Iris pigment epithelial cell (primary cell): ENCODE data around the gene TNC.
A peak's percentile ranks its signal among the peaks of the same experiment; 100 is the strongest.

Source experiments
- DNase-seq: peaks from one replicate; pipeline ENCODE4 v3.0.0-alpha.2; 2011; ENCODE audit warnings: low read depth

Gene TNC

DNA sequence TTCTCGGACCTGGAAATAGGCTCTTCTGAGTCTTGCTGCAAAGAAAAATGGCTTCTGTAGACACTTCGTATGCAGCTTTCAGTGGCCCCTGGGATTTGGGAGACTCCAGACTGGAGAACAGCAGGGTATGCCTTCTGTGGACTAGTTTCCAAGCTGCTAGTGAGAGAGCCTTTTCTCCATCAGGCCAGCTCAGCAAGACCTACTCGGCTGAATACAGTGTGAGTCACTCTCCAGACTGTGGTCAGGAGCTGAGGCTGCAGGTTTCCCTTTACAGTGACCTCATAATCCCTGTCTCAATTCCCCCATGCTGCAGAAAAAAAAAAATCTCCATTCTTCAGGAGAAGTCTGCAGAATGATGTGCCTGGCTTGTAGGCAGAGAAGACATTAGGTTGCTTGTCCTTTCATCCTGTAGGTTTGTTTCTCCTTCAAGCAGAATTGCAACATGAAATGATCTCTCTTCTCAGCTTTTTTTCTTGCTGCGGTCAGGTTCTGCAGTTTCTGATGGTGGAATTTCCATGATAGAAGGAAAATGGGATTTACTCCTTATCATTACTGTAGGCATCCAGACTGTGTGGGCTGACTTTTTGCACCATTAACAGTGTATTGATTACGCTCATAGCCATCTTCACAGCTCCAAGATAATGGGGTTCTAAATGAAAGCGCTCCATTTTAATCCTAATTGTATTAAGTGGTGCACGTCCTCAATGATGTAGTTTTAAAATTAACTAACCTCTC is 109.3 kb downstream of the TNC start:
- DNase-seq = peak; percentile 94

DNA sequence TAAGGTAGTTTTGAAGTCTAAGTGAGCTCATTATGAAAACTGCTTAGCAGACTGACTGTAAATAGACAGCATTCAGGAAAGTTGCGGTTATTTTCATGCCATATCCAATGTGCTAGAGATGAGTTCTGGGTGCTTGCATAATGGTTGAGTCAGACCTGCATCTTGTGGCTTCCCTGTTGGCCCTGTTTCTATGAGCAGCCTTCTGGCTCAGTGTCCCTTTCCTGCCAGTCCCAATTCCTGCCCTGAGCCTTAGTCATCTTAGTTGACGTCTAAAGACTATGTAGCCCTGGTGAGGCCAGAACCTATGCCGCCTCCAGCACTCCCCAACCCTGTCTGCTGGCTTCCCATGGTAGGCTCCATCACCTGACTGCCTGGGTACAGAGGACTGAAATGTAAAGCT is 111.3 kb downstream of the TNC start:
- peak; percentile 84 for DNase-seq

DNA sequence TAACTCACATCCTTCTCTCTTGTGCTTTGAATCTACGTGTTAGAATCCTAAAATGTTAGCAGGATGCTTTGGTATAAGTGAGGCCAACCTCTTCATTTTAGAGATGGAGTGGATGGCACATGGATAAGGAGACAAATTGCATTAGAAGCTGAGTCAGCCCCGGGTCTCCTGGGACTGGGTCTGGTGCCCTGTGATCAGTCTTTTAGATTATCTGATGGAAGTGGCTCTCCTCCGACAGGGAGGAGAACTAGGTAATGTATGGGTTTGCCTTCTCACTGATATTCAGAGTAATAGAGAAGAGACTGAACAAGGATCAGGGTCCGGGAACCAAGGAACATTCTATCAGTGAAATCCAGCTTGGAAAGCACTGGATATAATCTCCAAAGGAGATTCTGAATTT is 112.6 kb downstream of the TNC start:
- DNase-seq = no peak

DNA sequence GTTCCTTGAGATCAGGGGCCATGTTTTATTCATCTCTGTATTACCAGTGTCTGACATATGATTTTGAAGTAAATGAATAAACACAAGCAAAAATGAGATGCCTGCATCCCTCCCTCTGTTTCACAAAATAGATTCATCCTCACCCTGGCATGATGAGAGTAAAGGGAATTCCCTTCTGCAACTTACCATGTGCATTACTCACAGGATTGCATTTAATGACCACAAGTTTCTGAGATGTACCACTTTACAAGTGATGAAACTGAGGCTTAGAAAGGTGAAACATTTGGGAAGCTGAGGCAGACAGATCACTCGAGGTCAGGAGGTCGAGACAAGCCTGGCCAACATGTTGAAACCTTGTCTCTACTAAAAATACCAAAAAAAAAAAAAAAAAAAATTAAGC is 113.4 kb downstream of the TNC start:
- peak; percentile 9 for DNase-seq

DNA sequence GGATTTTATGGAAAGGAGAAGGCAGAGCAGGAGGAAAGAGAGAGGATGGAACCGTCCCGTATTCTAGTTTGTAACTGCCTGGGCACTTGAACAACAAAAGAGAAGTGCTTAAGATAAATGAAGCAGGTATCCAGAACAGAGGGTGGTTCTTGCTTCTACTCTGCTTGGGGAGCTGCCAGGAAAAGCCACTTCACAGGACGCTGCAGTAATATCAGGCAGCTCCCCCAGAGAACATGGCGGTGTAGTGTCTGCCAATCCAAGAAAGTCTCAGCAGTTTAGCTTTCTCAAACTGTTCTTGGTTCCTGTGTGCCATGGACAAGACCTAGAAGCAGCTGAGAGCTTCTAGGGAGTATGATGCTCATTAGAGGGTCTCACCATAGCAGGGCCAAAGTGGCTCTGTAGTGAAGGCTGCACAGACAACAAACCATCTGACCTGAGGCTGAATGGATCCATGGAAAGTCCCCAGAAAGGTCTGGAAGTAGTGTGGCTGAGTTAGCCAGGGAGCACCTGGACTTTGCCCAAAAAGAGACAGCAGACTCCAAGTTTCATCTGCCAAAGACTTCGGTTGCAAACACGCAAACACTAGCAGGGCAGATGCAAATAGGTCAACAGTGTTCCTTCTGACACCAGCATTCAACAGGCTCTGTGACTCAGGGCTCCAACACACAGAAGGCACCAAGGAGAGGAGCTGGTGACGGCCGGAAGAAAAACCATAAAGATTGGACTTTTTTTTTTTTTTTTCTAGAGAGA is 115.4 kb downstream of the TNC start:
- DNase-seq = no peak

DNA sequence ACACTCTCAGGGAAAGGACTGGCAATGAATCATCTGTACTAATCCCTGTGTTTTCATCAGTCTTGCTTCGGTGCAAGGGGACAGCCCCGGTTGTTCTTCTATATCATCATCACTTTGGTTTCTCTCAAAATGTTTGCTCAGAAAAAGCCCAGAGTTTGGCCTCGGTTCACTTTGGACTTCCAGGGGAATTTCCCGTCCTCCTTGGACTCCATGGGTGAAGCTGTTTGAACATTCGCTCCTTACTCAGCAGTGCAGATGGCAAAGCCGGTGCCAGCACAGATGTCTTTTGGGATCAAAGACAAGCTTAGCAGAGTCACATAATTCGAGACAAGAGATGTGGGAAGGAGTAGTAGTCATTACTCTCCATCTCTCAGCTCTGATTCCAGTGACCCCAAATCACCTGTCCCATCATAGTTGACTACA is 117.7 kb downstream of the TNC start:
- DNase-seq = no peak

DNA sequence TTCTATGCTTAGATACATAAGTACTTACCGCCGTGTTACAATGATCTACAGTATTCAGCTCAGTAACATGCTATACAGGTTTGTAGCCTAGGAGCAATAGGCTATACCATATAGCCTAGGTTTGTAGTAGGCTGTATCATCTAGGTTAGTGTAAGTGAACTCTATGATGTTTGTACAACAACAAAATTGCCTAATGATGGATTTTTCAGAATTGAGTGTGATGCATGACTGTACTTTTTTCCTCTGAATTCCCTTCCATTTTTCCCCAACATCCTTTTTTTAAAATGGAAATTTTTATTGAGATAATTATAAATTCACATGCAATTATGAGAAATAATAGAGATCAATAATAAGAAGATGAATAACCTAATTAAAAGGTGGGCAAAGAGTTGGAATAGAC is 119.6 kb downstream of the TNC start:
- DNase-seq = no peak

DNA sequence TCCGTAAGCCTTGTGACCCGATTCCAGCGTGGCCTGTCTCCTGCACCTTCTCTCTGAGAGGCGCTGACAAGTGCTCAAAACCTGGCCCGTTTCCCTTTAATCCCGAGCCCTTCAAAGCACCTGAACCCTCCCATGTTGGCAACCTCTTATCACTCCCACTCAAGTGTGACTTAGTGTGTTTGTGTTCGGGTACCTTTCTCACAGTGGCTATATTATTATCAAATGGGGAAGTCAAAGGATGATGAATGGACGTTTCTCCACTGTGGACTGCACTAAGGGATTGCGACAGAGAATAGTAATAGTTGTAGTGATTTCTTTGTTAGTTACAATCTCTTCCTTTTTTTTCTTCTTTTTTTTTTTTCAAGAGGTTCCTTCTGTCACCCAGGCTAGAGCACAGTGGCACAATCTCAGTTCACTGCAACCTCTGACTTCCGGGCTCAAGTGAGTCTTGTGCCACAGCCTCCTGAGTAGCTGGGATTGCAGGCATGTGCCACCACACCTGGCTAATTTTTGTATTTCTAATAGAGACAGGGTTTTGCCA is 122.2 kb downstream of the TNC start:
- DNase-seq = no peak

DNA sequence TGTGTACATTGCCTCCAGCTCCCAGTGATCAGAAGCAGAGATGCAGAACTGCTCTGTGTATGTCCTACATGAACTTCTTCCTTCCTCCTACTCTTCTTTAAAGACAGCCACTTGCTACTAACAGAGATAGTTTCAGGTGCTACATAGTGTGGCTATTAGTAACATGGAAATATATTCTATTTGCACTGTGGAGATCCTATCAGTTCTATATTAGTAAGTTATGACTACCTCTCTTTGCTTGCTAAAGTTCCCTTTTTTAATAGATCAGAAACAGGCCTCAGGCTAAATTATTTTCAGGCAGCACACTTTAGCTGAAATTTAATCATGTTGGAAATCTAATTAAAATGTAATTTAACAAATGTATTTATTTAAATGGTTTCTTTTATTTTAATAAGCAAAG is 123.2 kb downstream of the TNC start:
- DNase-seq = no peak

DNA sequence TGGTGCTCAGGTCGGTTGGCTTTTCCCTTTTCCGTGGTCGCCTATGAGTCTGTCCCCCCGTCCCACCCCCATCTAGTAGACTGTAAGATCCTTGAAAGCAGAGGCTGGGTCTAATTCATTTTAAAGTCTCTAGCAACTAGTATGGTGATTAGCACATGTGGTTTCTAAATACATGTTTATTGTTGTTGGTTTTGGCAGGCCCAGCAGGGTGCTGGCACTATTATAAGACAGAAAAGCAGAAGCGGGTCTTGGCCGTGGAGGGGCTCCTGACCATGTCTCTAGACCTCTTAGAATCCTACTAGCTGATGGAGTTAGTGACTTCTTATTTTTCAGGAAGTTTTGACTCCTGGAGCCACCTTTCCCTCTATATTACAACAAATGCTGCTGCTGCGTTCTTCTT is 126.1 kb downstream of the TNC start:
- DNase-seq = no peak

DNA sequence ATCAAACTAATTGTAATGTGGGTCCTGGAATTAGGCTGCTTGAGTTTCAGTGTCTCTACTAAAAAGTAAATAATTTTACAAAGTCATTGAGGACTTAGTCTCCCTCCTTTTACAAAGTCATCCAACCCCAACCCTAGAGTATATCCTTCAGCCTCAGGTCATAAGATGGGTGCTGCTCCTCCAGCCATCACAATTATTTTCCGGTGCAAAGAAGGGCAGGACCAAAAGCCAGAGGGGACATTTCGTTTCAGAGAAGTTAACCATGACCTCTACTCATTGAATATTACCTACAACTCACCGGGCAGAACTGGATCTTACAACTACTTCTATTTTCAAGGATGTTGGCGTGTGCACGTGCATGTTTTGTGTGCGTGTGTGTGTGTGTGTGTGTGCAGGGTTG is 127.1 kb downstream of the TNC start:
- no peak for DNase-seq

DNA sequence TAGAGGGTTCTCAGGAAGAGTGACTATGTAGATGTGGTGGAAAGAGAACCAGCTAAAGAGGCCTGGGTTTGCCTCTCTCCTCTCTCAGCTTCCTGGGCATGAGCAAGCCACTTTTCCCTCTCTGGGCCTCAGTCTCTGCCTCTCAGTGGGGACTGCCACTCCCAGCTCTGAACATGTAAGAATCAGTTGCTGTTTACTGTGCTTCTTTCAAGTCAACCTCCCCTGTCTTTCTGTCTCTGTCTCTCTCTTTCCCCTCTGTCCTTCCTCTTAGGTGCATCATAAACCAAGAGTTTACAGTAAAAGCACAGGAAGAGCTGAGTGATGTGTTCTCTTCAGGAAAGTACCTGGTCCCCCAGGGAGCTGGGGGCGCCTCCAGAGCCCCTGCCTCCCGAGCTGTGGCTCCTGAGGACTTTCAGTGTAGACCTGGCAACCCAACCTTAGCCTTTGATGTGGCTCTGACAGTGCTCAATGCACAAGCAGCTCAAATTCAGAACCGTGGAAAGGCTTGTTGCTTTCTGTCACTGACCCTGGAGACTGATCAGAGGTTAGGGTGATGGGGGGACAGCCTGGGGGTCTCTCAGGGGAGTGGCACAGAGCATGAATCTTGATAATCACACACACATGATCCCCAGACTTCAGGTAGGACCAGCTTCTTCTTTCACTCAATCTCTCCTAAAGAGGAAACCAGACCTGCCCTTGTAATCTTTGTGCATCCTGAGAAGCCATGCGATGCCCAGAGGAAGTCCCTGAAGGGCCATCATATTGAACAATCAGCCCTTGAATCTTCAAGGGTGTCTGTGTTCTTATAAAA is 128.2 kb downstream of the TNC start:
- DNase-seq = no peak

DNA sequence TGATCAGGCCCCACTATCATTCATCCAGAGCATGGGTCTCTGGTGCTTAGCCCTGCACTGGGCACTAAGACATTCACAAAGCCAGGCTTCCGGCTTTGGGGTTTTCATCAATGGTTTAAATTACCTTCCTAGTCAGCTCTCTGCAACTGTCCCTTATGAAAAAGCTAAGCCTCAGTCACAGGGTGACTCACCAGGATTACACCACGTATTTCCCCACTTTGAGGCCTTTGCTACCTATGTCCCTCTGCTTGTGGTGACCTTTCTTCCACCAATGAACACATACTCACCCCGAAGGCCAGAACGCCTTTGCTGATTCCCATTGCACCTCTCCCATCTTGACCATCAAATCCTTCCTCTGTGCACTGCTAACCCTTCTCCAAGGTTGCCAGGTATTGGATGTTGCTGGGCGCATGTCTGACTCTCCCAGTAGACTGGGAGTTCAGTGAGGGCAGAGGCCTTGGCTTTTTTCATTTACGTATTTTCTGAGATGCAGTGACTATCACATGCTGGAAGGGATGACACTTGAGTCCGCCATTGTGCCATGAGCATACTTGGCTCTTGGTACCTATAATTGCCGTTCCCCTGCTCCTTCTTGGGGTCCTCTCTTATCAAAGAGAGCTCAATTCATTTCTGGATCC is 128.9 kb downstream of the TNC start:
- DNase-seq = peak; percentile 10

DNA sequence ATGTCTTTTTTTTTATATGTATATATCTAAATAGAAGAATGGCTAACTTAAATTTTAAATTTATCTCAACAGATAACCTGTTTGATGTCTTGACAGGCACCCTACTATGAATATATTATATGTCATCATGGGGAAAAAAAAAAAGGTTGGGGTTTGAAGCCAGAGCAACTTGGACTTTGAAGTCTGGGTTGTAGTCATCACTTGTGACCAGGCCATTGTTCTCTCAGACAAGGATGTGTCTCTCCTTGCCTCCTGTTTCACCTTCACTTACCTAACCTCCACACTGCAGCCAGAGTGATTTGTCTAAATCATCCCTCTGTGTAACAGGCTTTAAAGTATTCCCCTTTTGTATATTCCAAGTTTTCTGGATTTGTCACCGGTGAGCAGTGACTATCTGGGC is 130.8 kb downstream of the TNC start:
- no peak for DNase-seq

DNA sequence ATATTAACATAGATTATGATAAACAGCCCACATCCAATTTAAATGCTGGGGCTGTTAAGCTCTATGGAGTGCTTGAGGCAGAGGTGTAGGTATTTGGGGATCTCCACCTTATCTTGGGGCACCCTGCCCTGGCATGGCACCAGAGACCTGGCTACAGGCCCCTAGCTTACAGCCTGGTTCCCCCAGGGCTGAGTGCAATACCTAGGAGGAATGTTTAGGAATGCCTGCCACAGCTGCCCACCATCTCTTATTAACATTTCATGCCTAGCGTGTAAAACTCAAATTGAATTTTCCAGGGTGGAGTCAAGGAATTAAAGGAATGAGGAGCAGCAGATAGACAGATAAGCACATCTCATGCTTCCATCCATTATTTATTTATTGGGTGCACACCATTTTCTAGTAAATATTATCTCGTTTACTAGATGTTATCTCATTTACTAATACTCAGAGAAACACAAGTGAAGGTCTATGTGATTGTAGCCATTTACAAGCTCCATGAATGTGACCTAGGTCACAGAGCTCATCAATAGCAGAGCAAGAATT is 131.9 kb downstream of the TNC start:
- DNase-seq = no peak

DNA sequence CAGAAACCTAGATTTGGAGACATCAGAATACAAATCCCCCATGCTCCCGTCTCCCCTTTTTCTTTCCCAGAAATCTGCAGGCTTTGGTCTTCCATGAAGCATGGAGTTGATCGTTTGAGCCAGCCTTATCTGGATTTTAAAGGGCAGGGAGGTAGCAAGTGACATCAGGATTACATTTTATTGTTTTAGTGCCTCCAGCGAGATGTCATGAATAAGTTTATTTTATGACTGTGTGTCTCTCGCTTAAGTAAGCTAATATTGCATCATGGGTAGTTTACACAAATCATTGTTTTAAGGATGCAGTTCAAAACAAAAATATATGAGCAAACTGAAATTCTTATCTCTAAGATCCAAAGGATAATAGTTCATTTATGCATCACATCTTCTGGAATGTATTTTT is 136.9 kb downstream of the TNC start:
- DNase-seq = no peak

DNA sequence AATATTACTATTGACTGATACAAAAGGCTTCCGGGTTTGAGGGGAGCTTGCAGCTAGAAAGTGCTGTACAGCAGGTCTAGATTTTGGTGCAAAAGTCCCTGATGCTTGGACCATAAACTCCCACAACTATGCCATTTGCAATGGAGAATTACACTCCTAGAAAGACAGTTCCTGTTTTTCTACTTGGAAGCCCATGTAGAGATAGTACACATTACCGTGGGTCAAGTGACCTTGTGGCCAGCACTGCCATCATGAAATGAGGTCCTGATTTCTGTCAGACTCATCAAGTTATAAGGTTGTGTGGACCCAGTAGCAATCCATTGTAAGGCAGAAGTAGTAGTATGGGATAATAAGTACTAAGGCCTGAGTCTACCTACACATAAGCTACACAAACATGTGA is 144.7 kb downstream of the TNC start:
- no peak for DNase-seq

DNA sequence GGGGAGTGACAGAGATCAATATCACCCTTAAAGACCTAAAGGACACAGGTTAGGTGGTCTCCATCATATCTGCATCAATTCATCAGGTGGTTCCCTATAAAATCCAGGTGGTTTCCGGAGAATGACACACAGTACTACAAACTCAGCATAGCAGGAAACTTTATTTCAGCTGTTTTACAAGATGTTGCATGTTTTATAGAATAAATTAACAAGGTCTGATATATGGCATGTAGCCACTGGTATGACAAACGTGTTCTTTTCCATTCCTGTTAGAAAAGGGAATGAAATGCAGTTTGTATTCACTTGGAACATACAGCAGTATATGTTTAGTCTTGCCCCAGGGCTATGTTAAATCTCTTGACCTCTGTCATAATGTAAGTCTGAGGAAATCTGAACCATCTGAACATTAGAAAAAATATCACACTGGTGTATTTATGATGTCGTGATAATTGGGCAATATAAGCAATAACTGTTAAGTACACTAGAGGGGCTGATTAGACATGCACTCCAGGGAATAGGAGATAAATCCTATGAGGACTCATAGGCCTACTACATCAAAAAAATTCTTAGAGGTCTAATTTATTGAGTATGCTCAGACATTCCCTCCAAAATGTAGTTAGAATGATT is 145.3 kb downstream of the TNC start:
- DNase-seq = no peak
